Loucy (cell line): ENCODE measurements around the gene ITGB1BP1.

ENCODE experiments used
- EZH2phosphoT487 ChIP-seq: fragments of 200-600 bp; IDR thresholded peaks from 2 replicates; pipeline ENCODE4 v1.6.1; 2018; ENCODE audit warnings: antibody characterized with exemption, mild to moderate bottlenecking, moderate library complexity, borderline replicate concordance
- TF ChIP-seq, protein P1 (sequence below): fragments of 200-600 bp; sonication (generic); conservative IDR thresholded peaks from 2 replicates; pipeline ENCODE4 v1.5.1; 2014; ENCODE audit warnings: mild to moderate bottlenecking, antibody characterized with exemption, low read length

DNA sequence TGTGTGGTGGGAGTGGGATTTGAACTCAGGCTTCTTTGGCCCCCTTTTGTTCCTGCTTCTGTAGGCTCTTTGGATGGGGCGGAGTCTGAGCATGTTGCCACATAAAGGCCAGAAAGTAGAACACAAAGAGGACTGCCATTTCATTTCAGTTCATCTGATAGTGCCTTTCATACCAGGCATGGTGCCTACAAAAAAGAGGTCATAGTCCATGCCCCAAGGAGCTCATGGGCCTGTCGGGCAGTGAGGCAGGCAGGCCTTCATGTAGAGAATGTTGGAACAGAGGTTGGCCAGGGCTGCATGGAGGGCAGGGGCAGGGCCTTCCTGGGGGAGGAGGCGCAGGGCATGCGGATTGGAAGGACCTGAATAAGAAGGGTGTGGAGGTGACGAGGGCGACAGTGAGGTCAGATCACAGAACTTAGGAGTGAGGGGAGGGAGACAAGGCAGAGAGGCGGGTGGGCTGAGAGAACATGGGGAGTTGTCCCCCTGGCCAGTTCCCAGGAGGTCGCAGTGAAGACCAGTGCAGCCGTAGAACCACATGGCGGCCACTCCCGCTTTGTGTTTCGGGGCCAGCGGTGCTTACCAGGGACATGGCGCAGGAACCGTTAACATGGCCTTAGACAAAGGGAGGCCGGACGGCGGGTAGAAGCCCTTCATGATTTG is 49.1 kb downstream of the ITGB1BP1 start:
- TF ChIP-seq, protein P1, sequence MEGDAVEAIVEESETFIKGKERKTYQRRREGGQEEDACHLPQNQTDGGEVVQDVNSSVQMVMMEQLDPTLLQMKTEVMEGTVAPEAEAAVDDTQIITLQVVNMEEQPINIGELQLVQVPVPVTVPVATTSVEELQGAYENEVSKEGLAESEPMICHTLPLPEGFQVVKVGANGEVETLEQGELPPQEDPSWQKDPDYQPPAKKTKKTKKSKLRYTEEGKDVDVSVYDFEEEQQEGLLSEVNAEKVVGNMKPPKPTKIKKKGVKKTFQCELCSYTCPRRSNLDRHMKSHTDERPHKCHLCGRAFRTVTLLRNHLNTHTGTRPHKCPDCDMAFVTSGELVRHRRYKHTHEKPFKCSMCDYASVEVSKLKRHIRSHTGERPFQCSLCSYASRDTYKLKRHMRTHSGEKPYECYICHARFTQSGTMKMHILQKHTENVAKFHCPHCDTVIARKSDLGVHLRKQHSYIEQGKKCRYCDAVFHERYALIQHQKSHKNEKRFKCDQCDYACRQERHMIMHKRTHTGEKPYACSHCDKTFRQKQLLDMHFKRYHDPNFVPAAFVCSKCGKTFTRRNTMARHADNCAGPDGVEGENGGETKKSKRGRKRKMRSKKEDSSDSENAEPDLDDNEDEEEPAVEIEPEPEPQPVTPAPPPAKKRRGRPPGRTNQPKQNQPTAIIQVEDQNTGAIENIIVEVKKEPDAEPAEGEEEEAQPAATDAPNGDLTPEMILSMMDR: no peak
- TF ChIP-seq EZH2phosphoT487: no peak
